ENCODE data around the gene PKD1.

Gene PKD1

GRCh38 chr16:2042986-2043666 lies 92.6 kb downstream of the PKD1 start:
- DNase-seq, result no peak

- DNase-seq, result no peak
These were observed 93.3 kb downstream of the PKD1 start for GRCh38 chr16:2042171-2042985.

GRCh38 chr16:2040787-2041522 lies 94.7 kb downstream of the PKD1 start:
- DNase-seq, result no peak

- DNase-seq, result no peak
These were observed 95.5 kb downstream of the PKD1 start for GRCh38 chr16:2040041-2040786.

DNA sequence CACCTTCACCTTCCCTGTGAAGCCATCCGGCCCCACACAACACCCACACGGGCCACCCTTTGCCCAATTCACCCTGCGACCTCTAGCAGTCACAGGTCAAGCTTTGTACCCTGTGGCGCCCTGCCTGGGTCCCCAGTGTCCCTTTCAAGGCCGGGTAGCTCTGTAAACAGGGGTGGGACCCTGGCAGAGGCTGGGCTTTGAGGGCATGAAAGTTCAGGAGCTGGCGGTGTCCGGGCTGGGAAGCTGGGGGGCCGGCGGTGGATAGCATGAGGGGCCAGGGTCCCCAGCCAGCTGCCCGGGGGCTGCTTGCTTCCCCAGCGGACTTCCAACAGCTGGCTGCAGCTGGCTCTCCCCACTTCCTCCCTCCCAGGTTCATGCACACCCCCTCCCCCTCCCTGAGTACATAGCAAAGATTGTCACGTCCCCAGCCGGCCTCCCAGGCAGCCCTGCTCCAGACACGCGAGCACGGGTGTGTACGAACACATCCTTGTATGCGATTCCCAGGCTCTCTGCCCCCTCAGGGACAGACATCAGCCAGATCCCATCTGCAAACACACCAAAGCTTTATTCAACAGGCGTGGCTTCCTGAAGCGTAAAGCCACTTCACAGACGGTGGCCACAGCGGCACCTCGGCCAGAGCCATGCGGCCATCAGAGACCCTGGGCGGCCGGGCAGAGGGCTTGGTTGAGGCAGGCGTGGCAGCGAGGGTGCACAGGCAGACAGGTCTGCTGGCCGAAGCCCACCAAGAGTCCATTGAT lies 96.2 kb downstream of the PKD1 start:
- DNase-seq, result no peak
